Spleen (tissue), 7 donors: Measurements from ENCODE around the gene PRDM16.

Source experiments
- POLR2A ChIP-seq, 3 donors: fragments of 450-650 bp; IDR thresholded peaks; one replicate each; pipeline ENCODE4 v1.5.1; 2017; ENCODE audit warnings: antibody characterized with exemption in 3 of 3, mild to moderate bottlenecking in 1 of 3
- TF ChIP-seq, protein P1 (sequence below), 11 experiments: fragments of 200-600 bp in 7 of 11; fragments of 450-650 bp in 4 of 11; sonication (generic) in 4 of 11; IDR thresholded peaks in 8 of 11; conservative IDR thresholded peaks in 3 of 11; 1 replicate in 7 of 11; 2 replicates in 4 of 11; pipeline versions ENCODE4 v1.4.0 to v1.8.0; 2016 to 2021; ENCODE audit warnings: antibody characterized with exemption in 11 of 11, inconsistent platforms in 4 of 11, mild to moderate bottlenecking in 1 of 11
- donor health status: DM: no; HTN: no; CAD: no; lungs with moderate emphysema.
- donor health status: DM: no; HTN: no; CAD: no.
- donor health status: DM: no; HTN: no; CAD: no.

DNA sequence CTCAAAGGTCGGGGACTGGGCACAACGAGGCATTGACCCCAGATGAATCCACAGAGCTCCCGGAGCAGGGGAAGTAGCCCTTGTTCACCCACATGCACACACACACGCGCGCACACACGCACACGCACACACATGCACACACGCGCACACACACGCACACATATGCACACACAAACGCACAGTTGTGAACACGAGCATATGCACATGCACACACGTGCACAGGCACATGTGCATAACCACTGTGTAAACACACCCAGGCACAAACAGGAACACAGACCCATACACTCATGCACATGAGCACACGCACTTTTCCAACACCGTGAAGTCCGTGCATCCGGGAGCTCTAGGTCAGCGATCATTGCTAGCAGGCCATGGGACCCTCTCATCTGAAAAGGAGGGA is 208.6 kb downstream of the PRDM16 start:
- TF ChIP-seq, protein P1, sequence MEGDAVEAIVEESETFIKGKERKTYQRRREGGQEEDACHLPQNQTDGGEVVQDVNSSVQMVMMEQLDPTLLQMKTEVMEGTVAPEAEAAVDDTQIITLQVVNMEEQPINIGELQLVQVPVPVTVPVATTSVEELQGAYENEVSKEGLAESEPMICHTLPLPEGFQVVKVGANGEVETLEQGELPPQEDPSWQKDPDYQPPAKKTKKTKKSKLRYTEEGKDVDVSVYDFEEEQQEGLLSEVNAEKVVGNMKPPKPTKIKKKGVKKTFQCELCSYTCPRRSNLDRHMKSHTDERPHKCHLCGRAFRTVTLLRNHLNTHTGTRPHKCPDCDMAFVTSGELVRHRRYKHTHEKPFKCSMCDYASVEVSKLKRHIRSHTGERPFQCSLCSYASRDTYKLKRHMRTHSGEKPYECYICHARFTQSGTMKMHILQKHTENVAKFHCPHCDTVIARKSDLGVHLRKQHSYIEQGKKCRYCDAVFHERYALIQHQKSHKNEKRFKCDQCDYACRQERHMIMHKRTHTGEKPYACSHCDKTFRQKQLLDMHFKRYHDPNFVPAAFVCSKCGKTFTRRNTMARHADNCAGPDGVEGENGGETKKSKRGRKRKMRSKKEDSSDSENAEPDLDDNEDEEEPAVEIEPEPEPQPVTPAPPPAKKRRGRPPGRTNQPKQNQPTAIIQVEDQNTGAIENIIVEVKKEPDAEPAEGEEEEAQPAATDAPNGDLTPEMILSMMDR (IDR thresholded peaks at IDR 0.05 in 8 of 11, conservative IDR thresholded peaks at IDR 0.05 in 3 of 11): no peak
- no peak for TF ChIP-seq POLR2A (IDR thresholded peaks at IDR 0.05)
